Thyroid gland (tissue), 4 donors: ENCODE measurements around the gene SYT15. TPM values are rescaled to one million over a fixed set of nuclear protein-coding genes. Genes with fewer than 3 reads are reported as not detected.

Experiments
- DNase-seq, 2 donors: peaks; one replicate each; pipeline ENCODE4 v3.0.0-alpha.2; 2019
- H3K27ac ChIP-seq, 3 donors: fragments of 200-600 bp; sonication (generic); 1 replicate in 2 of 3; 2 replicates in 1 of 3; pipeline ENCODE4 v1.5.1; 2016 to 2019; ENCODE audit warnings: mild to moderate bottlenecking in 1 of 3, moderate library complexity in 1 of 3
- H3K27me3 ChIP-seq: fragments of 200-600 bp; sonication (generic); one replicate; pipeline ENCODE4 v1.5.1; 2019
- H3K36me3 ChIP-seq, 2 donors: fragments of 200-600 bp; sonication (generic); one replicate each; pipeline ENCODE4 v1.5.1; 2016 to 2019
- H3K4me1 ChIP-seq, 2 donors: fragments of 200-600 bp; sonication (generic); one replicate each; pipeline ENCODE4 v1.5.1; 2017 to 2019
- H3K4me3 ChIP-seq, 3 donors: fragments of 200-600 bp; sonication (generic); replicated peaks in 1 of 3; 1 replicate in 2 of 3; 2 replicates in 1 of 3; pipeline ENCODE4 v1.5.1; 2016; ENCODE audit warnings: mild to moderate bottlenecking in 1 of 3
- H3K9me3 ChIP-seq: fragments of 200-600 bp; sonication (generic); one replicate; pipeline ENCODE4 v1.5.1; 2017
- CTCF ChIP-seq, 6 experiments: fragments of 200-600 bp in 3 of 6; fragments of 450-650 bp in 3 of 6; sonication (generic) in 3 of 6; IDR thresholded peaks; one replicate each; pipeline ENCODE4 v1.5.1; 2016 to 2019; ENCODE audit warnings: antibody characterized with exemption in 6 of 6, mild to moderate bottlenecking in 2 of 6, inconsistent platforms in 1 of 6, moderate library complexity in 1 of 6
- POLR2A ChIP-seq, 2 donors: fragments of 450-650 bp; IDR thresholded peaks; one replicate each; pipeline ENCODE4 v1.6.1; 2017; ENCODE audit warnings: antibody characterized with exemption in 2 of 2, mild to moderate bottlenecking in 2 of 2, moderate library complexity in 1 of 2
- WGBS, 2 donors: methylation state at CpG; one replicate each; pipeline ENCODE4 v1.1.5; 2017; 5-methylcytosine and 5-hydroxymethylcytosine counted together
- intact Hi-C: fragments of 100-400 bp; cut with DNase I; formaldehyde crosslinking; loops from one replicate; pipeline ENCODE4 v1.15.1; 2023
- total RNA-seq, 4 donors: library from RNA; depleted of rRNA; stranded (reverse); fragments of >200 nt; gene quantifications; one replicate each; pipeline ENCODE4 v1.2.3, GENCODE V29; 2016

SYT15 gene
- total RNA-seq, 4 donors from 2014 or later: 1.9 to 5.0 (median 3.1) TPM

- WGBS, 2 donors: 78 to 80% methylated on average over 8 of the region's 8 CpGs
- no peak for TF ChIP-seq POLR2A (IDR thresholded peaks at IDR 0.05)
- TF ChIP-seq CTCF (IDR thresholded peaks at IDR 0.05): no peak
- no peaks in the 10 kb centered on the region for H3K9me3 ChIP-seq
- no peaks in the 10 kb centered on the region for H3K36me3 ChIP-seq
- intact Hi-C loops: no loop called here
- no peaks in the 10 kb centered on the region for H3K27me3 ChIP-seq
- H3K4me3 ChIP-seq: no peak overlapping the region
- peaks cover 0 to 17% of the 10 kb centered on the region in 2 donors for H3K4me1 ChIP-seq
- no peak overlapping the region for H3K27ac ChIP-seq
- DNase-seq: peak in 1 of 2 donors; percentile 1
These were observed 27.9 kb upstream of the SYT15 start for GRCh38 chr10:46550795-46551700.

- intact Hi-C loops: no loop called here
- Histone ChIP-seq H3K9me3 (no peaks in the 10 kb centered on the region), H3K4me1 (peaks cover 0 to 13% of the 10 kb centered on the region in 2 donors), H3K36me3 (no peaks in the 10 kb centered on the region), H3K27me3 (no peaks in the 10 kb centered on the region), H3K4me3 (no peak overlapping the region), H3K27ac (no peak overlapping the region)
- peak in 1 of 2 donors; percentile 2 for DNase-seq
- TF ChIP-seq CTCF (IDR thresholded peaks at IDR 0.05) (no peak), POLR2A (IDR thresholded peaks at IDR 0.05) (no peak)
- 84 to 89% methylated on average over 12 of the region's 12 CpGs for WGBS, 2 donors
These were observed 27.0 kb upstream of the SYT15 start for GRCh38 chr10:46551701-46552525.

GRCh38 chr10:46552526-46553237 lies 26.2 kb upstream of the SYT15 start:
- TF ChIP-seq CTCF (IDR thresholded peaks at IDR 0.05) (no peak), POLR2A (IDR thresholded peaks at IDR 0.05) (no peak)
- Histone ChIP-seq H3K4me1 (peaks cover 0 to 13% of the 10 kb centered on the region in 2 donors), H3K4me3 (no peak overlapping the region), H3K27ac (no peak overlapping the region), H3K9me3 (no peaks in the 10 kb centered on the region), H3K36me3 (no peaks in the 10 kb centered on the region), H3K27me3 (no peaks in the 10 kb centered on the region)
- DNase-seq: no peak
- intact Hi-C loops: no loop called here
- 93 to 96% methylated on average over 10 of the region's 10 CpGs for WGBS, 2 donors

- no peaks in the 10 kb centered on the region for H3K27me3 ChIP-seq
- intact Hi-C loops: no loop called here
- 68 to 88% methylated on average over 2 of the region's 2 CpGs for WGBS, 2 donors
- no peaks in the 10 kb centered on the region for H3K9me3 ChIP-seq
- no peak overlapping the region for H3K4me3 ChIP-seq
- peaks cover 0 to 13% of the 10 kb centered on the region in 2 donors for H3K4me1 ChIP-seq
- TF ChIP-seq POLR2A (IDR thresholded peaks at IDR 0.05) (no peak), CTCF (IDR thresholded peaks at IDR 0.05) (no peak)
- DNase-seq: peak in 1 of 2 donors; percentile 2
- H3K36me3 ChIP-seq: no peaks in the 10 kb centered on the region
- no peak overlapping the region for H3K27ac ChIP-seq
These were observed 25.5 kb upstream of the SYT15 start for GRCh38 chr10:46553238-46554049.
